ENCODE measurements around the gene HOXC6.

HOXC6 gene

GRCh38 chr12:54035568-54036264 lies 7.5 kb downstream of the HOXC6 start:
- Histone ChIP-seq H3K4me3 (ENCODE audit: low read depth, low read length) (no peak overlapping the region), H3K27ac (ENCODE audit: extremely low read depth, low read depth, low read length) (peak overlapping the region; percentile 100), H3K36me3 (ENCODE audit: control insufficient read depth in 2 of 2, insufficient read depth in 1 of 2, low read length in 2 of 2) (peaks cover 0 to 6% of the 10 kb centered on the region in 2 experiments; a peak in 1 of 3 replicates), H3K9me3 (ENCODE audit: control insufficient read depth, insufficient read depth, low read depth, low read length) (no peaks in the 10 kb centered on the region), H3K4me1 (ENCODE audit: control insufficient read depth, insufficient read depth, low read length) (peaks cover 51% of the 10 kb centered on the region)
- ChIA-PET POLR2A (interaction anchor here (1.4 kb wide), 1 partner anchor 166 kb away, joined by 3 read pairs; no protein-coding TSS in a partner anchor), CTCF (interaction anchor here (0.6 to 3.5 kb wide), 12 partner anchors 9 to 179 kb away, joined by 3 to 17 read pairs (median 4); partner anchors contain the start of gene HOXC10)
- no peak for TF ChIP-seq ZNF776 (tag by site-specific recombination; IDR thresholded peaks at IDR 0.05; ENCODE audit: borderline replicate concordance)
- TF ChIP-seq ZNF830 (tag by site-specific recombination; IDR thresholded peaks at IDR 0.05; ENCODE audit: low read depth), result no peak
- TF ChIP-seq ZNF366 (tag by site-specific recombination; conservative IDR thresholded peaks at IDR 0.05), result peak; percentile 66
- TF ChIP-seq, protein P1, sequence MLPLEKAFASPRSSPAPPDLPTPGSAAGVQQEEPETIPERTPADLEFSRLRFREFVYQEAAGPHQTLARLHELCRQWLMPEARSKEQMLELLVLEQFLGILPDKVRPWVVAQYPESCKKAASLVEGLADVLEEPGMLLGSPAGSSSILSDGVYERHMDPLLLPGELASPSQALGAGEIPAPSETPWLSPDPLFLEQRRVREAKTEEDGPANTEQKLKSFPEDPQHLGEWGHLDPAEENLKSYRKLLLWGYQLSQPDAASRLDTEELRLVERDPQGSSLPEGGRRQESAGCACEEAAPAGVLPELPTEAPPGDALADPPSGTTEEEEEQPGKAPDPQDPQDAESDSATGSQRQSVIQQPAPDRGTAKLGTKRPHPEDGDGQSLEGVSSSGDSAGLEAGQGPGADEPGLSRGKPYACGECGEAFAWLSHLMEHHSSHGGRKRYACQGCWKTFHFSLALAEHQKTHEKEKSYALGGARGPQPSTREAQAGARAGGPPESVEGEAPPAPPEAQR (tag by site-specific recombination; IDR thresholded peaks at IDR 0.05), result no peak
- TF ChIP-seq ZNF174 (tag by site-specific recombination; IDR thresholded peaks at IDR 0.05), result no peak
- no peak for TF ChIP-seq SP3 (tag by site-specific recombination; IDR thresholded peaks at IDR 0.05)
- no peak for TF ChIP-seq ZNF558 (tag by site-specific recombination; IDR thresholded peaks at IDR 0.05)
- TF ChIP-seq ZNF621 (tag by site-specific recombination; IDR thresholded peaks at IDR 0.05), result no peak
- no peak for TF ChIP-seq ZSCAN5A (tag by site-specific recombination; IDR thresholded peaks at IDR 0.05)
- no peak for TF ChIP-seq ZNF324 (tag by site-specific recombination; IDR thresholded peaks at IDR 0.05)
- TF ChIP-seq ZBTB21 (tag by site-specific recombination; IDR thresholded peaks at IDR 0.05), result no peak
- TF ChIP-seq ZNF626 (tag by site-specific recombination; IDR thresholded peaks at IDR 0.05), result no peak
- TF ChIP-seq ZFHX2 (tag by site-specific recombination; conservative IDR thresholded peaks at IDR 0.05), result peak; percentile 87
- TF ChIP-seq SCRT2 (tag by site-specific recombination; IDR thresholded peaks at IDR 0.05), result no peak
- peak; percentile 50 for TF ChIP-seq ZBTB8A (tag by site-specific recombination; IDR thresholded peaks at IDR 0.05)
- TF ChIP-seq, protein P2, sequence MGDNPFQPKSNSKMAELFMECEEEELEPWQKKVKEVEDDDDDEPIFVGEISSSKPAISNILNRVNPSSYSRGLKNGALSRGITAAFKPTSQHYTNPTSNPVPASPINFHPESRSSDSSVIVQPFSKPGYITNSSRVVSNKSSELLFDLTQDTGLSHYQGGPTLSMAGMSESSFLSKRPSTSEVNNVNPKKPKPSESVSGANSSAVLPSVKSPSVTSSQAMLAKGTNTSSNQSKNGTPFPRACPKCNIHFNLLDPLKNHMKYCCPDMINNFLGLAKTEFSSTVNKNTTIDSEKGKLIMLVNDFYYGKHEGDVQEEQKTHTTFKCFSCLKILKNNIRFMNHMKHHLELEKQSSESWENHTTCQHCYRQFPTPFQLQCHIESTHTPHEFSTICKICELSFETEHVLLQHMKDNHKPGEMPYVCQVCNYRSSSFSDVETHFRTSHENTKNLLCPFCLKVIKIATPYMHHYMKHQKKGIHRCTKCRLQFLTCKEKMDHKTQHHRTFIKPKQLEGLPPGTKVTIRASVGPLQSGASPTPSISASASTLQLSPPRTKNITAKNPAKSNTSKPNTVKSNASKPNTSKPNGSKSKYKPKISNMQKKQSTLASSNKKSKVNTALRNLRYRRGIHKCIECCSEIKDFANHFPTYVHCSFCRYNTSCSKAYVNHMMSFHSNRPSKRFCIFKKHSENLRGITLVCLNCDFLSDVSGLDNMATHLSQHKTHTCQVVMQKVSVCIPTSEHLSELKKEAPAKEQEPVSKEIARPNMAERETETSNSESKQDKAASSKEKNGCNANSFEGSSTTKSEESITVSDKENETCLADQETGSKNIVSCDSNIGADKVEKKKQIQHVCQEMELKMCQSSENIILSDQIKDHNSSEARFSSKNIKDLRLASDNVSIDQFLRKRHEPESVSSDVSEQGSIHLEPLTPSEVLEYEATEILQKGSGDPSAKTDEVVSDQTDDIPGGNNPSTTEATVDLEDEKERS (tag by site-specific recombination; IDR thresholded peaks at IDR 0.05), result no peak
- TF ChIP-seq ZNF660 (tag by site-specific recombination; IDR thresholded peaks at IDR 0.05), result no peak
- TF ChIP-seq KLF9 (tag by site-specific recombination; IDR thresholded peaks at IDR 0.05; ENCODE audit: low read depth), result no peak
- TF ChIP-seq ZNF664 (tag by site-specific recombination; IDR thresholded peaks at IDR 0.05), result no peak
- peak; percentile 69 for TF ChIP-seq ZBTB17 (tag by site-specific recombination; IDR thresholded peaks at IDR 0.05)
- no peak for TF ChIP-seq ZNF350 (tag by site-specific recombination; IDR thresholded peaks at IDR 0.05)
- no peak for TF ChIP-seq ZNF140 (tag by site-specific recombination; IDR thresholded peaks at IDR 0.05)
- TF ChIP-seq ZNF184 (tag by site-specific recombination; IDR thresholded peaks at IDR 0.05), result no peak
- no peak for TF ChIP-seq HOXA7 (CRISPR knock-in tag; IDR thresholded peaks at IDR 0.05; ENCODE audit: borderline replicate concordance)
- TF ChIP-seq ZNF214 (tag by site-specific recombination; IDR thresholded peaks at IDR 0.05; ENCODE audit: borderline replicate concordance), result no peak
- peak; percentile 66 for TF ChIP-seq GLIS2 (tag by site-specific recombination; IDR thresholded peaks at IDR 0.05)
- no peak for TF ChIP-seq HOXD13 (CRISPR knock-in tag; IDR thresholded peaks at IDR 0.05; ENCODE audit: borderline replicate concordance)
- TF ChIP-seq ZNF266 (tag by site-specific recombination; IDR thresholded peaks at IDR 0.05; ENCODE audit: low read depth), result no peak
- TF ChIP-seq KLF17 (tag by site-specific recombination; IDR thresholded peaks at IDR 0.05), result no peak
- no peak for TF ChIP-seq PRDM6 (tag by site-specific recombination; IDR thresholded peaks at IDR 0.05)
- peak; percentile 80 for TF ChIP-seq ZNF600 (tag by site-specific recombination; IDR thresholded peaks at IDR 0.05)
